Adrenal gland (tissue), 5 donors: ENCODE results near the gene ZER1.

Source experiments
- POLR2A ChIP-seq, 2 donors: fragments of 450-650 bp; IDR thresholded peaks; one replicate each; pipeline ENCODE4 v1.6.1; 2017; ENCODE audit warnings: antibody characterized with exemption in 2 of 2, mild to moderate bottlenecking in 2 of 2, moderate library complexity in 1 of 2
- TF ChIP-seq, protein P1 (sequence below), 6 experiments: fragments of 450-650 bp in 4 of 6; fragments of 200-600 bp in 2 of 6; sonication (generic) in 1 of 6; IDR thresholded peaks; 1 replicate in 5 of 6; 2 replicates in 1 of 6; pipeline versions ENCODE4 v1.5.1 to v1.8.0; 2016 to 2021; ENCODE audit warnings: antibody characterized with exemption in 6 of 6, mild to moderate bottlenecking in 2 of 6, moderate library complexity in 1 of 6
- donor health status: DM: no; HTN: no; CAD: no.

DNA sequence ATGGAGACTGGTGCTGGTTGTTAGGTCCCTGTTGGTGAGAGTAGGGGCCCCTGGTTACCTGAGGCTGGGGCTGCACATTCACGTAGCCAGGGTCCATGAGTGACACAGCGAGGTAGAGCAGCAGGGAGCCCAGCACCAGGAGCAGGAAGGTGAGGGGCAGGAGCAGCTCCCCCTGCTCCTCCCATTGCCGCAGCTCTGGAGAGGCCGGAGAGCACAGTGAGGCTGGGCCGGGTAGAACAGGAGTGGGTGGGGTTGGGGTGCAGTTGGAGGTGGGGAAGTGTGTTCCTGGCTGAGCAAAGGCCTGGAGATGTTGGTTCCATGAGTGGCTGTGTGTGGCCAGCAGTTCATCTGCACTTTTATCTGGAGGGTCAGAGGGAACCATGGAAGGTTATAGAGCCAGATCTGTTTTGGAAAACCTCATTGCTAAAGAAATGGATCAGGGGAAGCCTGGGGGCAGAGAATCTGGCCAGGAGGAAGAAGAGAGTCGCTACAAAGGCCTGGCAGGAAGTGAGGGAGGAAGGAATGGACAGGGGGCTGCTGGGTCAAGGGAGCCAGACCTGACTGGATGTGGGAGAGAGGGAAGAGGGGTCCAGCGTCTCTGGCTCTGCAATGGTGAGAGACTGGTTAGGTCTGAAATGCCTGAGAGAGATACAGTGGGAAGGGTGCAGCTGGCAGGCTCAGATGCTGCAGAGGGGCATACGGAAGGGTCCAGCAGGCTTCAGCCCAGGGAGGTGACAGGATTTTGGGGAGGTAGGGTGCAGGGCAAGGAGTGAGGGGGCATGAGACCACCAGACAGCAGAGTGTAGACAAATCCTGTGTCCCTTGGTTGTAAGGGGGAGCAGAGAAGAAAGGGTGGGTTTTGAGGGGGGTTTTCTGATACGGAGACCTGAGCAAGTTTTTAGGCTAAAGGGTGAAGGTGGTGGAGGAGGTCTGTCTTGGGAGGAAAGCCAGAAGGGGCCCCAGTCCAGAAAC lies 49.1 kb downstream of the ZER1 start:
- TF ChIP-seq, protein P1, sequence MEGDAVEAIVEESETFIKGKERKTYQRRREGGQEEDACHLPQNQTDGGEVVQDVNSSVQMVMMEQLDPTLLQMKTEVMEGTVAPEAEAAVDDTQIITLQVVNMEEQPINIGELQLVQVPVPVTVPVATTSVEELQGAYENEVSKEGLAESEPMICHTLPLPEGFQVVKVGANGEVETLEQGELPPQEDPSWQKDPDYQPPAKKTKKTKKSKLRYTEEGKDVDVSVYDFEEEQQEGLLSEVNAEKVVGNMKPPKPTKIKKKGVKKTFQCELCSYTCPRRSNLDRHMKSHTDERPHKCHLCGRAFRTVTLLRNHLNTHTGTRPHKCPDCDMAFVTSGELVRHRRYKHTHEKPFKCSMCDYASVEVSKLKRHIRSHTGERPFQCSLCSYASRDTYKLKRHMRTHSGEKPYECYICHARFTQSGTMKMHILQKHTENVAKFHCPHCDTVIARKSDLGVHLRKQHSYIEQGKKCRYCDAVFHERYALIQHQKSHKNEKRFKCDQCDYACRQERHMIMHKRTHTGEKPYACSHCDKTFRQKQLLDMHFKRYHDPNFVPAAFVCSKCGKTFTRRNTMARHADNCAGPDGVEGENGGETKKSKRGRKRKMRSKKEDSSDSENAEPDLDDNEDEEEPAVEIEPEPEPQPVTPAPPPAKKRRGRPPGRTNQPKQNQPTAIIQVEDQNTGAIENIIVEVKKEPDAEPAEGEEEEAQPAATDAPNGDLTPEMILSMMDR (IDR thresholded peaks at IDR 0.05): no peak
- no peak for TF ChIP-seq POLR2A (IDR thresholded peaks at IDR 0.05)
